Hepatic stellate cell (primary cell): Measurements from ENCODE around the gene C1QC.
"Not testable (repeated sequence)": the region's sequence is repeated elsewhere in the genome, so short reads cannot be mapped to it uniquely, and the experiment has no call there.

Experiments used
- DNase-seq: peaks from one replicate; pipeline ENCODE4 v3.0.0; 2011; ENCODE audit warnings: low spot score

Gene C1QC

DNA sequence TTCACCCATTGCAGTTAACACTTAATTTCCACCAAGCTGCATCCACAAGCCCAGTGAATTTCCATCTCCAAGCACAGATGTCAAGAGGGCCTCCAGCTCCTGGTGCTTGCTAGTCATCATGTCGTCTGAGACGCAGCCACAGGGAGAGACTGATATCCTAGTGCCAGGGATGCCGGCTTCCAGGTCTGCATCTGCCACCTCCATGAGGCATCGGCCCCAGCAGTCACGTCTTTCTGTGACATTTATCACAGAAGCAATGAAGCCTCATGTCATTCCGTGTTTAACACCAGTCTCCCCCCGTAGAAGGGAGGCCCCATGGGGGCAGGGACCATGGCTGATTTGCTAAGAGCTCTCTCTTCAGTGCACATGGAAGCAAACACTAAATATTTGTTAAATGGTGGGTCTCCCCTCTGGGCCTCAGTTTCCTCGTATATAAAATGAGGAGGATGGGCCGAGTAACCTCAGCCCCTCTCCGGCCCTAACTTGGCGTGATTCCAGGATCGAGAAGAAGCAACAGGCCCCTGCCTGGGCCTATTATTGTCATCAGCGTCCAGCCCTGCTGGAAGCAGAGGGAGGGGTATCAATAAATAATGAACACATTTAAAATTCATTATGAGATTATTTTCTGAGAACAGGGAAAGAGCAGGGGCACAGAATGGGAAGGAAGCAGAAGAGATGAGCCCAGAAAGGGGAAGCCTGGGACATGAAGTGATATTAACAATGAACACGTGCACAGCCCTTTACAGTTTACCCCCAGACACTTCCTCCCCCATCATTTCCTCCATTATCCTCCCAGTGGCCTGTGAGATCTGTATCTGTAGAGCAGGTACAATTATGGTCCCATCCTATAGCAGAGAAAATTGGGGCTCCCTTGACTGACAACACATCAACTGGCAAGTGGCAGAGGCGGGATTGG, 8.8 kb downstream of the C1QC start:
- DNase-seq, result no peak

DNA sequence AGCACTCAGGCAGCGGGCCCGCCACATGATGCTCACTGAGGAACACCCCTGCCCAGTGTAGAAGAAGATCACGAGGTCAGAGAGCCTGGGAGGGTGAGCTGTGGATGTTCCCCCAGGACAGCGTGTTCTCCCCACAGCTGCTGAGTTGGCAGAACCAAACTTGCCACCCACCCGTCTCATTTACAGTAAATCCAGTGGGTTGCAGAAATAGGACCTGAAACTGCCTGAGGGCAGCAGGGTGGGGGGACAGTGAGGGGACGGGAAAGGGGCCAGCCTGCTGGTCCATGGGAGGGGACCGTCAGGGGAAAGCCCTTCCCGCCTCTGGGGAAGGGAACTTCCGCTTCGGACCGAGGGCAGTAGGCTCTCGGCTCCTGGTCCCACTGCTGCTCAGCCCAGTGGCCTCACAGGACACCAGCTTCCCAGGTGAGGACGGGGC, 9.5 kb downstream of the C1QC start, which contains the start of gene C1QB:
Gene C1QB, plus strand, starts transcription at position 356 of the 436 bp plus-strand sequence. CDS start 6,227 bp downstream, outside the sequence.
- DNase-seq, result no peak

DNA sequence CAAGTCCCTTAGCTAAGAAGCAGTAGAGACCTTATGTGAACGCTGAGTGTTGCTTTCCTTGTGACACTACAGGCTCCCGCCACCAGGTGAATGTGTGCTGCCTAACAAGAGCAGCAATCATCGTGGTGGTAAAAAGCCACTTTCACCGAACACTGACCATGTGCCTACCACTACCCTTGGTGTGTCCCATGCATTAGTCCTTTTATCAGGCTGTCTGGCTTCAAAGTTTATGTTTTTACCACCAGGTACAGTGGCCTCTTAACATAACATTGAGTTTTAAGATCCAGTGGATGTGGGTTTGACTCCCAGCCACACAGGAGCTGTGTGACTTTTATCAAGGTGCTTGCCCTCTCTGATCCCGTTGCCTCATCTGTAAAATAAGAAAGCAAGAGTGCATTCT, 11.3 kb downstream of the C1QC start:
- no peak for DNase-seq

DNA sequence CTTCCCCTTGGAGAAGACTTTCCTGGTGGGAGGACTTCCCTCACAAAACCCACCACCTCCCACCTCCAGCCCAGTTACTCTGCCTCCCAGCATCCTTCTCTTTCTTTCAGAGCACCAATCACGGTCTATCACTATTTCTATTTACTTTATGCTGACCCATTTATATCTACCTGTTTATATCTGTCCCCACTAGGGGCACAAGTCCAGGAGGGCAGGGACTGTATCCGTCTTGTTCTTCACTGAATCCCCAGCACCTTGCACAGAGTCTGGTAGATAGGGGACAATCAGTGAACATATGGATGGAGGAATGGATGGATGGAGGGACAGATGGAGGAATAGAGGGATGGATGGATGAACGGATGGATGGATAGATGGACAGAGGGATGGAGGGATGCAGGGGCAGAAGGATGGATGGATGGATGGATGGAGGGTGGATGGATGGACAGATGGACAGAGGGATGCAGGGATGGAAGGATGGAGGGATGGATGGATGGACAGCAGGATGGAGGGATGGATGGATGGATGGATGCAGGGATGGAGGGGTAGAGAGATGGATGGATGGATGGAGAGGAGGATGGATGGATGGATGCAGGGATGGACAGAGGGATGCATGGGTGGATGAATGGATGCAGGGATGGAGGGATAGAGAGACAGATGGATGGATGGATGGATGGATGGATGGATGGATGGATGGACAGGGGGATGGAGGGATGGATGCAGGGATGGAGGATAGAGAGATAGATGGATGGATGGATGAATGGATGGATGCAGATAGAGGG, 15.1 kb downstream of the C1QC start:
- no peak for DNase-seq

DNA sequence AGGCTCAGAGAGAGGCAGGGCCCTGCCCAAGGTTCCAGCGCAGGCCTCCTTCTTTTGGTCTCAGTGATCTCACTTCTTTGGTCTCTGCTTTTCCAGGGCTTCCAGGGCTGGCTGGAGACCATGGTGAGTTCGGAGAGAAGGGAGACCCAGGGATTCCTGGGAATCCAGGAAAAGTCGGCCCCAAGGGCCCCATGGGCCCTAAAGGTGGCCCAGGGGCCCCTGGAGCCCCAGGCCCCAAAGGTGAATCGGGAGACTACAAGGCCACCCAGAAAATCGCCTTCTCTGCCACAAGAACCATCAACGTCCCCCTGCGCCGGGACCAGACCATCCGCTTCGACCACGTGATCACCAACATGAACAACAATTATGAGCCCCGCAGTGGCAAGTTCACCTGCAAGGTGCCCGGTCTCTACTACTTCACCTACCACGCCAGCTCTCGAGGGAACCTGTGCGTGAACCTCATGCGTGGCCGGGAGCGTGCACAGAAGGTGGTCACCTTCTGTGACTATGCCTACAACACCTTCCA, 17.3 kb downstream of the C1QC start:
- no peak for DNase-seq

DNA sequence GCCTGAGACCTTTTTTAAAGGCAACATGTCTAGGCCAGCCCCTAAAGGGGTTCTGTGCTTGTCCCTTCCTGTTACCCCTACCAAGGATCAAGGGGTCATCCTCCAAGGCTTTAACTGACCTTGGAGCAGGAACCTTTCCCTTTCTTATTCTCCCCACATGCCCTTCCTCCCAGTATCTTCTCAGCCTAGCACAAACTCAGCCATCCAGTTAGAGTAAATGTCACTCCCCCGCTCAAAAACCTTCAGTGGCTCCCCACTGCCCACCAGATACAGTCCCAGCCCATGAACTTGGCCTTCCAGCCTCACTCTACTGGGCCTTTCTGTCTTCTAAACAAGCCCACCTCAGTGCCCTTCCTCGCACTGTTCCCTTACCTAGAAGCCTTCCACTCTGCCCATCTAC, 18.4 kb downstream of the C1QC start:
- no peak for DNase-seq

DNA sequence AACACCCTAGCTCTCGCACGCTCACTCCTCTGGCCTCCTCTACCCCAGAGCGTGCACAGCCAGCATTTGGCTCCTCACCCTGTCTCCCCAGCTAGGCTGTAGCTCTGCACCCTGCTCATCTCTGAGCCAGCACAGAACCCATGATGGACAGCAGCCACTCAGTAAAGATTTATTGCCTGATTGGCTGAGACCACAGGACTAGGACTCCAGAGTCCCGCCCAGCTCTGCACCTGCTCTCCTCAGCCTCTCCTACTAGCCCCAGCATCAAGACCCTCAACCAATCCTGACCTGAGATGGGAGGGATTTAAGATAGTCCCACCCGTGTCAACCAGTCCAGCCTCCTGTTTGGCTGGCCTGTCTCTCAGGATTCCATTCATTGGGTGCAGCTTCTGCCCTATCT, 18.9 kb downstream of the C1QC start:
- DNase-seq, result no peak

DNA sequence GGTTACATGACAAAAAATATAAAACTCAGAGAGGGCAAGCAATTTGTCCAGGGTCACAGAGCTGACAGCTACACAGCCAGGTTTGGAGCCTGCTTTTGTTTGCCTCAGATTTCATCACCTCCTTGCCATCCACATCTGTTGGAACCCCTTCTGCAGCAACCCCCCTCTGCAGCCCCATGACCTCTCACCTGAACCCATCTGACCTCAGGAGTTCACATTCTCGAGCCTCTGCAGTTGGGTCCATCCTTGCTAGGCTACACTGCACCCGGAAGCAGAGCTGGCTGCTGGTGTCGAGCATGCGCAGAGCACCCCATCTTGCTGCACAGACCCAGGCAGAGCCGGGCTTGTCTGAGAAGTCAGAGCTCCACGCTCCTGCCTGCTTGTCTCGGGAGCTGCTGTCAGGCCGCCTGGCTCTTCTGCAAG, 19.6 kb downstream of the C1QC start:
- no peak for DNase-seq

DNA sequence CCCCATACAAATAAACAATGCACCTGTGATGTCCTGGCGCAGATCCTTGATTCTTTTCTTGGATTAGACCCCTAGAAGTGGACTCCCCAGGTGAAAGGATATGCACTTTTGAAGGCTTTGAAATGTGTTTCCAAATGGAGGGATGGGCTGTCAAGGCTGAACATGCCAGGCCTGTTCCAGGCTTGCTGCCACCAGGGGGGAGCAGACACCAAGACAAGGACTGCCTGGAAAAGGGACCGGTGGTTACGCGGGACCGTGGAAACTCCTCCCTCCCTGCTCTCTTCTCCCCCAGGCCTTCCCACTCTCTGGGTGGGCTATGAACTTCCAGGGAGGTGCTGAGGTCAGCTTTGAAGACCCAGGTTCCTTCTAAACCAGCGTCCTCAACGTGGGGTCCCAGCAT, 22.3 kb downstream of the C1QC start:
- DNase-seq, result peak; percentile 45

DNA sequence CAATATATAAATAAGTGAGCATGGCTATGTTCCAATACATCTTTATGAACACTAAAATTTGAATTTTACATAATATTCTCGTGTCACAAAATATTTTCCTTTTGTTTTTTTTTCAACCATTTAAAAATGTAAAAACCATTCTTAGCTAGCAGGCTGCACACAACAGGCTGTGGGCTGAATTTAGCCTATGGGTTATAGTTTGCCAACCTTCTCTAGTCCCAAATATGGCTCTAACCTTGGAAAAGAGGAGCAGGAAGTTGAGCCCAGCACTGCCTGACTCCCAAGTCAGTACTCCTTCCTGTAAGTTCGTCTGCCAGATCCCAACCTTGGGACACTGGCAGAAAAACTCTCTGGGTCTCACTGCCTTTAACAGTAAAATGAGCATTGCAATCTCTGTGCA, 23.0 kb downstream of the C1QC start:
- no peak for DNase-seq

DNA sequence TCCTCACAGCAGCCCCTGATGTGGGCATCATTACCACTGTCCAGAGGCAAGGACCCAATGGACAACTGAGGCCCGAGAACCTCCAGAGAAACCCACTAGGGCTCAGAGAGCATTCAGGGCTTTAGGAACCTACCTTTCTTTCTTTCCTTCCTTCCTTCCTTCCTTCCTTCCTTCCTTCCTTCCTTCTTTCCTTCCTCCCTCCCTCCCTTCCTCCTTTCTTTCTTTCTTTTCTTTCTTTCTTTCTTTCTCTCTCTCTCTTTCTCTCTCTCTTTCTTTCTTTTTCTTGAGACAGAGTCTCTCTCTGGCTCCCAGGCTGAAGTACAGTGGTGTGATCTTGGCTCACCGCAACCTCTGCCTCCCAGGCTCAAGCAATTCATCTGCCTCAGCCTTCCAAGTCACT, 25.4 kb downstream of the C1QC start:
- DNase-seq, result not testable (repeated sequence)

DNA sequence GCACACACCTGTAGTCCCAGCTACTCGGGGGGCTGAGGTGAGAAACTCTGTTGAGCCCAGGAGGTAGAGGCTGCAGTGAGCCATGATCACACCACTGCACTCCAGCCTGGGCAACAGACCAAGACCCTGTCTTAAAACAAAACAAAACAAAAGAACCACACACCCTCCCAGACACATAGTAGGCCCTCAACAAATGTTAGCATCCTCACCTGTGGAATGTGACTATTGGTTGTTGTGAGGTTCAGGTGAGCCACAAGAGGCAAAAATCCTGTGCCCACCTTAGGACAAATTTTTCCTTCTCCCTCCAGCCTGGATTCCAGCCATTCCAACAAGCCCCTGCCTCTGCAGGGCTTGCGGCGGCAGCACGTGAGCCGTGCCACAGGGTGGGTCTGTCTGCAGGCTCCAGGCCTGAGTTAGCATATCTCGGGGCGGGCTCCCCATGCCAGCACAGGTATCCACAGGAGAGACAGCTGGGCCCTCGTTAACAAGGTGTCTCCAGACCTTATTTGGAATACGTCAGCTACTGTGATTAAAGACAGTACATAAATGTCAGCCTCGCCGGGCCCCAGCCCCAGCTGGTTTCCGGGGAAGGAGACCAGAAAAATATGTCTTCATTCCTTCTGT, 27.0 kb downstream of the C1QC start:
- no peak for DNase-seq

DNA sequence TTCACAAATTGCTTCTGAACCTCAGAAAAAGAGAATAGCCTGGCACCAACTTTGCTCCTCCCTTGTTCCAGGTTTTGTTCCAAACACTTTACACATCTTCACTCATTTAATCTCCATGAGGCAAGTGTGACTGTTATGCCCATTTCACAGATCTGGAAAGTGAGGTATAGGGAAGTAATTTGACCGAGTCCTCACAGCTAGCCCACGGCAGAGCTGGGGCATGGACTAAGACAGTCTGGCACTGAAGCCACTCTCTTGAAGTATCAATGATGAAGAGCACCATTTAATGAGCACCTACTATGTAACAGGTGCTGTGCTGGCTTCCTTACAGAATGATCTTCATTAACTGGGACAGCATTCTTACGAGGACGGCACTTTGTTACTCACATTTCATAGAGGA, 28.6 kb downstream of the C1QC start:
- DNase-seq, result no peak

DNA sequence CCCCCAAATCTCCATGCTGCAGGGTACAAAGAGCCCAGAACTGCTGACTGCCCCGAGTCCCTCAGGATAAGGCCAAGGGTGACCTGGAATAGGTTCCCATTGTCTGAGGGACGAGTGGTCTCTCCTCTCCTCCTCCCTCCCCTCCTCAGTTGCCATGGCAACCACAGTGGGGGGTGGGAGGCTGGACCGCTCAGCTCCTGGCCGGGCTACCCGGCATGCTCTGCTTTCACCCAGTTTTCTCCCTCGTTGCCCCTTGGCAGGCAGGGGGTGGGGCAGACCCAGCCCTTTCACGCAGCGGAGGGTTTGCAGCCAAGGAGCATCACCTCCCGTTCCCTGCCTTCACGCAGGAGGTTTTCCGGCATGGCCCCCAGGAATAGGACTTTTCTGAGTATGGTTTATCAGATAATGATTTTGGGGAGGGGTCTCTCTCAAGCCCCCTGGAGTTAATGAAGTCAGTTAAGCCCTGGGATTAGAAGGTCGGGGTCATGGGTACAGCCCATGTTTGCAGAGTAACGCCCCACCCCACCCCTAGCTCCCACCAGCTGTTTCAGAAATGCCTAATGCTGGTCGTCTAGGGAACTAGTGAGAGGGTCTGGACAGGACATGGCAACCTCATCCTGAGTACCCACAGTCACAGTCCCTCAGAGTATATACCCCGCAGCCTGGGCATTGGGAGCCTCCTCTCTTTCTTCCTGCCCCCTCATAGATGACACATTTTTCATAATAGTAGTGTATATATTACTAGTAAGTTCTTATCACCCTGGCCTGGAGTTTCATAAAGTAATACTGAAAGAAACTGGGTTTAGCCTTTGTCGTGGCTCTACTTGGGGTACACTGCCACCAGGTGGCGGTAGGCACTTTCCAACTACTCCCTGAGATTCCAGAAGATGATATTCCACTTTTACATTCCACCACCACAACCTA, 30.3 kb downstream of the C1QC start:
- DNase-seq, result peak; percentile 68

DNA sequence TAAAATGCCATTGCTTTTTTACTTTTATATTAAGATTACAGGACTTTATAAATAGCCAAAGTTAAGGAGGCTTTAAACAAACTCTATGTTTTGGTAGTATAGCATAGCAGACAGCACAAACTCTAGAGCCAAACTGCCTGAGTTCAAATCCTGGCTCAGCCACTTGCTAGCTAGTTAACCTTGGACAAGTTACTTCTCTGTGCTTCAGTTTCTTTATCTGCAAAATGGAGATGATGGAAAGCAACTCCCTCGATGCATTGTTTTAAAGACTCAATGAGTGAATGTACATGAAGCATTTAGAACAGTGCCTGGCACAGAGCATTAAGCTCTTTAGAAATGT, 30.9 kb downstream of the C1QC start:
- DNase-seq, result no peak

DNA sequence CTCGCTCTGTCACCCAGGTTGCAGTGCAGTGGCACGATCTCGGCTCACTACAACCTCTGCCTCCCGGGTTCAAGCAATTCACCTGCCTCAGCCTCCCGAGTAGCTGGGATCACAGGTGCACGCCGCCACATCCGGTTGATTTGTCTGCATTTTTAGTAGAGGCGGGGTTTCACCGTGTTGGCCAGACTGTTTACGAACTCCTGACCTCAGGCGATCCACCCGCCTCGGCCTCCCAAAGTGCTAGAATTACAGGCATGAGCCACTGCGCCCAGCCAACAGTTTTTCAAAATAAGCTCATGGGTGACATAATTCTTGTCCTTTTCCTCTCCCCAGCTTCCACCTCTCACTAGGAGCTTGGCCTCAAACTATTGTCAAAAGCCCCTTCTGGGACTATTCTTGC, 32.7 kb downstream of the C1QC start:
- DNase-seq, result not testable (repeated sequence)

DNA sequence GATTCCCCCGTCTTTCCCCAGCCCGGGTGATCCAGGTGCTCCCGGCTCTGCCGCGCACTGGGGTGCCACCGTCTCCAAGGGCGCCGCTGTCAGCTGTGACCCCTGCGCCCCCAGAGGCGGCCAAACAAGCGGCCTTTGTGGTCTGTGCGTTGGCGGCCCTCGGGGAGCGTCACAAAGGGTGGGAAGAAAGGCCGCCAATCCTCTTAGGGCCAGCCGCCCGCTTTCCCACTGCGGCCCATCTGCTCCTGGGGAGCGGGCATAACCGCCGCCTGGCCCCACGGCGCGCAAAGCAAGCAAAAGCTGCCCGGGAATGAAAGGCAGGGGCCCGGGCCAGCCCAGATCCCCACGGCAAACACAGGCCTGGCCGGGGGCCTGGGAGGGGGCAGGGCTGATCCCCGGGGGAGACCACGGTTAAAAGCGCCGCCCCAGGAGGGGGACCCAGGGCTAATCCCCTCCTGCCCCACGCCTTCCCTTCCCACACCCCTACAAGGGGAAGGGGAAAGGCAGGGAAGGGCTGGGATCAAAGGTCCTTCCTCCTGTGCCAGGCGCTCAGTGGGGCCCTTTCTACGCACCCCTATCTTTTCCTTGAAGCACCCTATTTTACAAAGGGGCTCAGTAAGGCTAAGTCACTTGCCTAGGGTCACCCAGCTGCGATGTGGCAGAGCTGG, 33.6 kb downstream of the C1QC start:
- DNase-seq, result no peak

DNA sequence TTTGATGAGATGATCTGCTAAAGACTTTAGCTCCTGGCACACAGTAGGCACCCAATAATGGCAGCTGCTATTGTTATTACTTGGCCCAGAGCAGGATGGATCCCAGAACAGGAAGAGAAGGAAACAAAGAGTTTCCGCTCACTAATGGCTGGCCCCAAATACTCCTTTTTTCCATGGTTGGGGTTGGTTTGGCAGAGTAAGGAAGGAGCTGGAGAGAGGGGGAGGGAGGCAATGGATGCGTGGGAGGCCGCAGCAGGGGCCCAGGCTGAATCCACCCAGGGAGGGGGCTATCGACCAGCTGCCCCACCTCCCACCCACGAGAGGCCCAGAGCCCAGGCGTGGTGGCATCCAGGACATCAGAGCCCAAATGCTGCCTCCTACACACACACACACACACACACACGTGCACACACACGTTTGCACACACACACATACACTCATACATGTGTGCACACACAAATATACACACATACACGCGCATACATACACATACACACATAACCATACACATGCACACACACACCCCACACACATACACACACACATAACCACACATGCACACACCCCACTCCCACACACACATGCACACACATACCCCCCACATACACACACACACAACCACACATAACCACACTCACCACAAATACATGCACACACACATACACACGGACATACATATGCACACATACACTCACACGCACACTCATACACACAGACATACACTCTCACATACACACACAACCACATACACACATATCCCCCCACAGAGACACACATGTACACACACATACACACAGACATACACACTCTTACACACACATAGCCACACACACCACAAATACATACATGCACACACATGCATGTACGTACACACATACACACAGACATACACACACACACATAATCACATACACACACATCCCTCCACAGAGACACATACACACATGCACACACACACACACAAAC, 34.8 kb downstream of the C1QC start:
- DNase-seq, result no peak

DNA sequence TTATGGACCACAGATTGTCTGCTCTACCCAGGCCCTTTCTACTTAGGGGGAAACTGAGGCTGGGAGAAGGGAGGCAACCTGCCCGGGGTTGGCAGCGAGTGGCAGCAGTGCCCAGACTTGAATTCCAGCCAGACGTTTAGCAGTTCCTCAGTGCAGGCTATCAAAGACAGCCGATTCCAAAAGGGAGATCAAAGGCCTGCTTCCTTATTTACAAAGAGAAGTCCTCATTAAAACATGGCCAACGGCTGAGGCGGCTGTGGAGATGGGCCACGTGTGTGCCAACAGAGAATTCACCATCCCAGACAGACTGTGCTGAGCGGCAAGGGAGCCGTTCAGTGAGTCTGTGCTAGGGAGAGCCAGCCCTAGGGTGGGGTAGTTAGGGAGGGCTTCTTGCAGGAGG, 37.3 kb downstream of the C1QC start:
- DNase-seq, result no peak
